Trophoblast cell (in vitro differentiated cells and primary cell): ENCODE results near the gene DENND1A.
A peak's percentile ranks its signal among the peaks of the same experiment; 100 is the strongest.

Source experiments
- DNase-seq, 2 donors: peaks; one replicate each; pipeline ENCODE4 v3.0.0-alpha.2; 2016
- H2AFZ ChIP-seq: 2 replicates; pipeline ENCODE4 v1.6.1; 2013; ENCODE audit warnings: low read length, moderate library complexity, mild to moderate bottlenecking; ENCODE audit not compliant: insufficient read depth, poor library complexity
- H2AK5ac ChIP-seq: 2 replicates; pipeline ENCODE4 v1.6.1; 2013; ENCODE audit warnings: mild to moderate bottlenecking, low read length
- H2BK120ac ChIP-seq: 2 replicates; pipeline ENCODE4 v1.6.1; 2013; ENCODE audit warnings: low read length, mild to moderate bottlenecking, moderate library complexity; ENCODE audit not compliant: insufficient read depth, poor library complexity
- H2BK12ac ChIP-seq: 2 replicates; pipeline ENCODE4 v1.6.1; 2013; ENCODE audit warnings: mild to moderate bottlenecking, low read length, moderate library complexity
- H2BK5ac ChIP-seq: 2 replicates; pipeline ENCODE4 v1.6.1; 2013; ENCODE audit warnings: low read length, low read depth, moderate library complexity, mild to moderate bottlenecking; ENCODE audit not compliant: poor library complexity
- H3K14ac ChIP-seq: 2 replicates; pipeline ENCODE4 v1.6.1; 2013; ENCODE audit warnings: mild to moderate bottlenecking, low read length
- H3K18ac ChIP-seq: 2 replicates; pipeline ENCODE4 v1.6.1; 2013; ENCODE audit warnings: mild to moderate bottlenecking, low read length
- H3K23ac ChIP-seq: 2 replicates; pipeline ENCODE4 v1.6.1; 2013; ENCODE audit warnings: low read length
- H3K27ac ChIP-seq: 2 replicates; pipeline ENCODE4 v1.5.1; 2013; ENCODE audit warnings: low read depth, mild to moderate bottlenecking, inconsistent platforms, low read length, moderate library complexity
- H3K27me3 ChIP-seq: 2 replicates; pipeline ENCODE4 v1.6.1; 2013; ENCODE audit warnings: inconsistent platforms, mild to moderate bottlenecking, low read length, moderate library complexity; ENCODE audit not compliant: insufficient read depth
- H3K36me3 ChIP-seq, 2 experiments: 1 replicate in 1 of 2; 2 replicates in 1 of 2; pipeline ENCODE4 v1.6.1; 2013; ENCODE audit warnings: low read length in 2 of 2, mild to moderate bottlenecking in 2 of 2, moderate library complexity in 1 of 2; ENCODE audit not compliant: insufficient read depth in 2 of 2, control insufficient read depth in 1 of 2
- H3K4ac ChIP-seq: 2 replicates; pipeline ENCODE4 v1.6.1; 2013; ENCODE audit warnings: low read depth, mild to moderate bottlenecking, low read length, moderate library complexity
- H3K4me1 ChIP-seq, 2 experiments: 1 replicate in 1 of 2; 2 replicates in 1 of 2; pipeline ENCODE4 v1.6.1; 2013; ENCODE audit warnings: low read length in 2 of 2, mild to moderate bottlenecking in 2 of 2, moderate library complexity in 1 of 2; ENCODE audit not compliant: insufficient read depth in 2 of 2, control insufficient read depth in 1 of 2
- H3K4me2 ChIP-seq: 2 replicates; pipeline ENCODE4 v1.6.1; 2013; ENCODE audit warnings: inconsistent platforms, mild to moderate bottlenecking, low read length, moderate library complexity
- H3K4me3 ChIP-seq: 2 replicates; pipeline ENCODE4 v1.5.1; 2013; ENCODE audit warnings: mild to moderate bottlenecking, low read depth, low read length, inconsistent platforms
- H3K79me1 ChIP-seq: one replicate; pipeline ENCODE4 v1.6.1; 2013; ENCODE audit warnings: low read length
- H3K79me2 ChIP-seq: 2 replicates; pipeline ENCODE4 v1.6.1; 2013; ENCODE audit warnings: low read length, mild to moderate bottlenecking; ENCODE audit not compliant: control insufficient read depth, insufficient read depth, poor library complexity
- H3K9ac ChIP-seq: 2 replicates; pipeline ENCODE4 v1.6.1; 2013; ENCODE audit warnings: mild to moderate bottlenecking, low read length
- H3K9me3 ChIP-seq: 2 replicates; pipeline ENCODE4 v1.6.1; 2013; ENCODE audit warnings: low read depth, mild to moderate bottlenecking, control low read depth, inconsistent platforms, low read length; ENCODE audit not compliant: insufficient read depth
- H4K12ac ChIP-seq: 2 replicates; pipeline ENCODE4 v1.6.1; 2013; ENCODE audit warnings: low read depth, mild to moderate bottlenecking, low read length, moderate library complexity
- H4K8ac ChIP-seq: 2 replicates; pipeline ENCODE4 v1.6.1; 2013; ENCODE audit warnings: low read depth, mild to moderate bottlenecking, low read length, moderate library complexity
- H4K91ac ChIP-seq: one replicate; pipeline ENCODE4 v1.6.1; 2013; ENCODE audit warnings: low read depth, mild to moderate bottlenecking, low read length, moderate library complexity
- WGBS: extraction: QIAGEN DNeasy Blood & Tissue Kit; methylation state at CpG from one replicate; pipeline ENCODE4 v1.1.7; 2013; ENCODE audit warnings: missing lambda C conversion rate; ENCODE audit not compliant: insufficient read length, insufficient coverage; ENCODE audit errors: extremely low coverage; 5-methylcytosine and 5-hydroxymethylcytosine counted together

Gene DENND1A

GRCh38 chr9:123356851-123357742, 572.8 kb downstream of the DENND1A start:
- H4K12ac ChIP-seq = no peak overlapping the region
- peak overlapping the region; percentile 49 for H3K18ac ChIP-seq
- no peak overlapping the region for H4K8ac ChIP-seq
- H3K36me3 ChIP-seq = no peaks in the 10 kb centered on the region
- no peak overlapping the region for H3K9ac ChIP-seq
- H2AK5ac ChIP-seq = peak overlapping the region; percentile 44
- H4K91ac ChIP-seq = peak overlapping the region; percentile 66
- H3K79me2 ChIP-seq = peaks cover 7% of the 10 kb centered on the region
- H2BK12ac ChIP-seq = peak overlapping the region; percentile 80
- H3K27ac ChIP-seq = no peak overlapping the region
- H3K4me1 ChIP-seq = peaks cover 45 to 57% of the 10 kb centered on the region in 2 experiments
- H3K4me3 ChIP-seq = peak overlapping the region; percentile 55
- DNase-seq = no peak
- H3K23ac ChIP-seq = no peak overlapping the region
- peaks cover 3% of the 10 kb centered on the region for H3K9me3 ChIP-seq
- no peak overlapping the region for H2AFZ ChIP-seq
- H2BK5ac ChIP-seq = no peak overlapping the region
- H2BK120ac ChIP-seq = no peak overlapping the region
- H3K79me1 ChIP-seq = peaks cover 20% of the 10 kb centered on the region
- WGBS = no CpG with 5 or more reads among the region's 19 CpGs
- no peaks in the 10 kb centered on the region for H3K27me3 ChIP-seq
- H3K4me2 ChIP-seq = peak overlapping the region; percentile 50
- H3K14ac ChIP-seq = peak overlapping the region; percentile 37
- H3K4ac ChIP-seq = no peak overlapping the region

GRCh38 chr9:123355761-123356431, 574.0 kb downstream of the DENND1A start, which contains the start of gene CRB2:
CRB2 (plus strand) TSS chr9:123356197; CDS start chr9:123356261, 64 bp downstream.
- no peak within 1 kb of the TSS for H3K23ac ChIP-seq
- no peak for DNase-seq
- no peak within 1 kb of the TSS for H2AFZ ChIP-seq
- H3K27ac ChIP-seq = no peak within 1 kb of the TSS
- H3K36me3 ChIP-seq = no peaks in the 10 kb centered on the region
- H3K9ac ChIP-seq = no peak within 1 kb of the TSS
- H2BK5ac ChIP-seq = no peak within 1 kb of the TSS
- peak within 1 kb of the TSS; percentile 44 for H2AK5ac ChIP-seq
- peak within 1 kb of the TSS; percentile 82 for H4K91ac ChIP-seq
- peak within 1 kb of the TSS; percentile 15 for H2BK120ac ChIP-seq
- no peaks in the 10 kb centered on the region for H3K27me3 ChIP-seq
- H3K14ac ChIP-seq = peak within 1 kb of the TSS; percentile 50
- peaks cover 5% of the 10 kb centered on the region for H3K79me2 ChIP-seq
- peak within 1 kb of the TSS; percentile 80 for H2BK12ac ChIP-seq
- peak within 1 kb of the TSS; percentile 55 for H3K4me3 ChIP-seq
- WGBS = no CpG with 5 or more reads among the region's 17 CpGs
- peak within 1 kb of the TSS; percentile 50 for H3K4me2 ChIP-seq
- H3K79me1 ChIP-seq = peaks cover 13% of the 10 kb centered on the region
- H3K4ac ChIP-seq = peak within 1 kb of the TSS; percentile 12
- H4K12ac ChIP-seq = peak within 1 kb of the TSS; percentile 16
- H3K4me1 ChIP-seq = peaks cover 35 to 46% of the 10 kb centered on the region in 2 experiments
- H3K9me3 ChIP-seq = peaks cover 3% of the 10 kb centered on the region
- no peak within 1 kb of the TSS for H4K8ac ChIP-seq
- peak within 1 kb of the TSS; percentile 49 for H3K18ac ChIP-seq

GRCh38 chr9:123354806-123355508, 575.0 kb downstream of the DENND1A start:
- DNase-seq = no peak
- no peak overlapping the region for H3K23ac ChIP-seq
- WGBS = no CpG with 5 or more reads among the region's 9 CpGs
- H4K8ac ChIP-seq = no peak overlapping the region
- no peak overlapping the region for H2BK12ac ChIP-seq
- H4K91ac ChIP-seq = no peak overlapping the region
- peaks cover 3% of the 10 kb centered on the region for H3K9me3 ChIP-seq
- H2AK5ac ChIP-seq = no peak overlapping the region
- H2BK120ac ChIP-seq = no peak overlapping the region
- peaks cover 6% of the 10 kb centered on the region for H3K79me1 ChIP-seq
- no peak overlapping the region for H3K9ac ChIP-seq
- no peak overlapping the region for H3K27ac ChIP-seq
- H3K14ac ChIP-seq = no peak overlapping the region
- H4K12ac ChIP-seq = no peak overlapping the region
- no peaks in the 10 kb centered on the region for H3K27me3 ChIP-seq
- no peak overlapping the region for H2AFZ ChIP-seq
- H3K4ac ChIP-seq = no peak overlapping the region
- no peaks in the 10 kb centered on the region for H3K36me3 ChIP-seq
- no peak overlapping the region for H2BK5ac ChIP-seq
- peaks cover 3% of the 10 kb centered on the region for H3K79me2 ChIP-seq
- no peak overlapping the region for H3K4me3 ChIP-seq
- peaks cover 29 to 37% of the 10 kb centered on the region in 2 experiments for H3K4me1 ChIP-seq
- no peak overlapping the region for H3K18ac ChIP-seq
- H3K4me2 ChIP-seq = no peak overlapping the region

- H2AK5ac ChIP-seq = no peak overlapping the region
- H3K23ac ChIP-seq = no peak overlapping the region
- no peak overlapping the region for H3K4me3 ChIP-seq
- H3K14ac ChIP-seq = no peak overlapping the region
- H3K79me2 ChIP-seq = peaks cover 3% of the 10 kb centered on the region
- H4K91ac ChIP-seq = no peak overlapping the region
- DNase-seq = peak; percentile 33 to 65
- no peak overlapping the region for H3K18ac ChIP-seq
- peaks cover 3% of the 10 kb centered on the region for H3K9me3 ChIP-seq
- peaks cover 26 to 30% of the 10 kb centered on the region in 2 experiments for H3K4me1 ChIP-seq
- H3K4ac ChIP-seq = no peak overlapping the region
- H3K79me1 ChIP-seq = peaks cover 6% of the 10 kb centered on the region
- no CpG with 5 or more reads among the region's 20 CpGs for WGBS
- no peak overlapping the region for H3K9ac ChIP-seq
- no peak overlapping the region for H2BK5ac ChIP-seq
- no peak overlapping the region for H2AFZ ChIP-seq
- H3K27ac ChIP-seq = no peak overlapping the region
- peak overlapping the region; percentile 25 for H3K4me2 ChIP-seq
- no peaks in the 10 kb centered on the region for H3K36me3 ChIP-seq
- H2BK120ac ChIP-seq = no peak overlapping the region
- no peak overlapping the region for H4K12ac ChIP-seq
- no peak overlapping the region for H2BK12ac ChIP-seq
- H3K27me3 ChIP-seq = no peaks in the 10 kb centered on the region
- no peak overlapping the region for H4K8ac ChIP-seq
Measured at GRCh38 chr9:123353984-123354591, 575.8 kb downstream of the DENND1A start.
